Tibial nerve (tissue), 4 donors: ENCODE data around the gene EYA4. TPM values are rescaled to one million over a fixed set of nuclear protein-coding genes. Genes with fewer than 3 reads are reported as not detected.
A peak's percentile ranks its signal among the peaks of the same experiment; 100 is the strongest.

Experiments
- DNase-seq, 2 donors: peaks; one replicate each; pipeline ENCODE4 v3.0.0-alpha.2; 2019; ENCODE audit warnings: low spot score in 2 of 2
- H3K27ac ChIP-seq, 4 donors: fragments of 200-600 bp; sonication (generic) in 3 of 4; one replicate each; pipeline ENCODE4 v1.5.1; 2017 to 2019; ENCODE audit warnings: mild to moderate bottlenecking in 1 of 4
- H3K27me3 ChIP-seq, 2 donors: fragments of 200-600 bp; sonication (generic) in 1 of 2; one replicate each; pipeline versions ENCODE4 v1.5.1 to v1.6.0; 2017 to 2019
- H3K36me3 ChIP-seq, 3 donors: fragments of 200-600 bp; sonication (generic); one replicate each; pipeline ENCODE4 v1.5.1; 2018 to 2019
- H3K4me1 ChIP-seq, 4 donors: fragments of 200-600 bp; sonication (generic) in 3 of 4; one replicate each; pipeline ENCODE4 v1.5.1; 2017 to 2019
- H3K4me3 ChIP-seq, 4 donors: fragments of 200-600 bp; sonication (generic) in 3 of 4; one replicate each; pipeline ENCODE4 v1.5.1; 2017 to 2019; ENCODE audit warnings: mild to moderate bottlenecking in 1 of 4, moderate library complexity in 1 of 4
- H3K9me3 ChIP-seq, 4 donors: fragments of 200-600 bp; sonication (generic) in 3 of 4; one replicate each; pipeline ENCODE4 v1.5.1; 2017 to 2019
- CTCF ChIP-seq, 5 experiments: fragments of 200-600 bp in 3 of 5; fragments of 450-650 bp in 2 of 5; sonication (generic) in 3 of 5; IDR thresholded peaks; one replicate each; pipeline ENCODE4 v1.5.1; 2016 to 2019; ENCODE audit warnings: antibody characterized with exemption in 5 of 5, mild to moderate bottlenecking in 3 of 5, moderate library complexity in 2 of 5
- EP300 ChIP-seq, 2 donors: sonication (generic); formaldehyde crosslinking; IDR thresholded peaks; one replicate each; pipeline ENCODE4 v1.6.1; 2017; ENCODE audit warnings: antibody characterized with exemption in 2 of 2, mild to moderate bottlenecking in 1 of 2
- POLR2A ChIP-seq, 2 donors: fragments of 450-650 bp; IDR thresholded peaks; one replicate each; pipeline ENCODE4 v1.6.1; 2017; ENCODE audit warnings: antibody characterized with exemption in 2 of 2, mild to moderate bottlenecking in 2 of 2, moderate library complexity in 2 of 2
- WGBS, 2 donors: methylation state at CpG; one replicate each; pipeline ENCODE4 v1.1.5; 2018; 5-methylcytosine and 5-hydroxymethylcytosine counted together
- total RNA-seq, 4 donors: library from RNA; depleted of rRNA; stranded (reverse); fragments of >200 nt; gene quantifications; one replicate each; pipeline ENCODE4 v1.1.0, GENCODE V29; 2016

Gene EYA4
- total RNA-seq, 4 donors from 2014 or later: 1.1 to 6.0 (median 1.8) TPM

- Histone ChIP-seq H3K36me3 (no peaks in the 10 kb centered on the region), H3K27me3 (no peaks in the 10 kb centered on the region), H3K4me1 (no peaks in the 10 kb centered on the region), H3K27ac (no peak overlapping the region), H3K9me3 (no peaks in the 10 kb centered on the region), H3K4me3 (no peak overlapping the region)
- TF ChIP-seq CTCF (IDR thresholded peaks at IDR 0.05): no peak
- TF ChIP-seq POLR2A (IDR thresholded peaks at IDR 0.05): no peak
- no peak for TF ChIP-seq EP300 (IDR thresholded peaks at IDR 0.05)
- DNase-seq: no peak
Observed at GRCh38 chr6:133227344-133227743, 13.8 kb upstream of the EYA4 start.

- Histone ChIP-seq H3K27me3 (no peaks in the 10 kb centered on the region), H3K4me1 (no peaks in the 10 kb centered on the region), H3K9me3 (no peaks in the 10 kb centered on the region), H3K4me3 (no peak overlapping the region), H3K27ac (no peak overlapping the region), H3K36me3 (no peaks in the 10 kb centered on the region)
- TF ChIP-seq CTCF (IDR thresholded peaks at IDR 0.05) (no peak), POLR2A (IDR thresholded peaks at IDR 0.05) (no peak), EP300 (IDR thresholded peaks at IDR 0.05) (no peak)
- 56 to 57% methylated on average over 1 of the region's 1 CpG for WGBS, 2 donors
- DNase-seq: no peak
Observed at GRCh38 chr6:133230052-133230451, 11.1 kb upstream of the EYA4 start.

GRCh38 chr6:133235221-133235620 is 5.9 kb upstream of the EYA4 start:
- WGBS, 2 donors: 97% methylated on average over 1 of the region's 1 CpG

DNA sequence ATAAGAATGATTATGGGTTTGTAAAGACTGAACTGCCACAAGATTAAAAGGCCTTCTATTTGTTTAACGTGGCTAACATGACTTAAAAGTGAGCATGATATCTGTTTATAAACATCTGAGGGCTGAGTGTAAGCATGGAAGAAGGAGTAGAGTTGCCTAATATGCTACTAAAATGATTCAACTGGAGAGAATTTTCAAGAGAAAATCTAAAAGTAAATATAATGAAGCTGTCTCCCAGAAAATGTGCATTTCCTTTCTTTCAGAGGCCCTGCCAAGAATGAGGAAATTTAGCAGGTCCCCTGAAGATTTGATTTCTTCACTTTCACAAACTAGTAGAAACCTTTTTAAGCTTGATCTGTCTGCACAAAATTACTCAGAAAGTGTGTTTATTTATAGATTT is 4.2 kb upstream of the EYA4 start:
- no peak for TF ChIP-seq CTCF (IDR thresholded peaks at IDR 0.05)
- TF ChIP-seq POLR2A (IDR thresholded peaks at IDR 0.05): no peak
- TF ChIP-seq EP300 (IDR thresholded peaks at IDR 0.05): no peak
- Histone ChIP-seq H3K4me3 (no peak overlapping the region), H3K9me3 (no peaks in the 10 kb centered on the region), H3K27me3 (peaks cover 0 to 7% of the 10 kb centered on the region in 2 donors), H3K4me1 (peaks cover 0 to 25% (median 3%) of the 10 kb centered on the region in 4 donors), H3K36me3 (no peaks in the 10 kb centered on the region), H3K27ac (peak overlapping the region in 1 of 4 donors; percentile 8)
- DNase-seq: peak in 1 of 2 donors; percentile 41
- 56 to 63% methylated on average over 1 of the region's 1 CpG for WGBS, 2 donors

More at GRCh38 chr6:133235221-133235620, 5.9 kb upstream of the EYA4 start:
- Histone ChIP-seq H3K36me3 (no peaks in the 10 kb centered on the region), H3K27me3 (no peaks in the 10 kb centered on the region), H3K4me1 (peaks cover 0 to 10% (median 0%) of the 10 kb centered on the region in 4 donors), H3K9me3 (no peaks in the 10 kb centered on the region), H3K27ac (no peak overlapping the region), H3K4me3 (no peak overlapping the region)
- no peak for TF ChIP-seq EP300 (IDR thresholded peaks at IDR 0.05)
- TF ChIP-seq POLR2A (IDR thresholded peaks at IDR 0.05): no peak
- TF ChIP-seq CTCF (IDR thresholded peaks at IDR 0.05): no peak
- DNase-seq: no peak

GRCh38 chr6:133240511-133241085 is 559 bp upstream of the EYA4 start:
- peak overlapping the region; percentile 36 to 64 (median 42) for H3K4me3 ChIP-seq
- H3K4me1 ChIP-seq: peaks cover 0 to 38% (median 4%) of the 10 kb centered on the region in 4 donors
- no peak for DNase-seq
- no peaks in the 10 kb centered on the region for H3K9me3 ChIP-seq
- TF ChIP-seq POLR2A (IDR thresholded peaks at IDR 0.05) (no peak), CTCF (IDR thresholded peaks at IDR 0.05) (no peak), EP300 (IDR thresholded peaks at IDR 0.05) (no peak)
- peaks cover 0 to 44% of the 10 kb centered on the region in 2 donors for H3K27me3 ChIP-seq
- 20 to 21% methylated on average over 25 to 26 of the region's 37 CpGs for WGBS, 2 donors
- H3K36me3 ChIP-seq: no peaks in the 10 kb centered on the region
- H3K27ac ChIP-seq: peak overlapping the region in 1 of 4 donors; percentile 27
